Neutrophil (primary cell): ENCODE results near the gene RAB27B.
A peak's percentile ranks its signal among the peaks of the same experiment; 100 is the strongest.

Experiments
- H3K27ac ChIP-seq: fragments of 200-600 bp; sonication (generic); 2 replicates; pipeline ENCODE4 v1.5.1; 2016; ENCODE audit warnings: mild to moderate bottlenecking, moderate library complexity
- H3K27me3 ChIP-seq: fragments of 200-600 bp; sonication (generic); 2 replicates; pipeline ENCODE4 v1.6.0; 2016; ENCODE audit warnings: mild to moderate bottlenecking
- H3K36me3 ChIP-seq: fragments of 200-600 bp; sonication (generic); 2 replicates; pipeline ENCODE4 v1.5.1; 2017
- H3K4me1 ChIP-seq, 2 experiments: fragments of 200-600 bp in 1 of 2; sonication (generic) in 1 of 2; 1 replicate in 1 of 2; 2 replicates in 1 of 2; pipeline versions ENCODE4 v1.5.1 to v1.6.1; 2013 to 2016; ENCODE audit warnings: low read depth in 1 of 2, low read length in 1 of 2, mild to moderate bottlenecking in 1 of 2, moderate library complexity in 1 of 2; ENCODE audit not compliant: control insufficient read depth in 1 of 2, insufficient read depth in 1 of 2
- H3K4me3 ChIP-seq, 2 experiments: fragments of 200-600 bp in 1 of 2; sonication (generic) in 1 of 2; 1 replicate in 1 of 2; 2 replicates in 1 of 2; pipeline ENCODE4 v1.5.1; 2013 to 2016; ENCODE audit warnings: low read depth in 1 of 2, low read length in 1 of 2, mild to moderate bottlenecking in 1 of 2, moderate library complexity in 1 of 2
- H3K9me3 ChIP-seq: fragments of 200-600 bp; sonication (generic); 2 replicates; pipeline ENCODE4 v1.5.1; 2016
- CTCF ChIP-seq: fragments of 200-600 bp; sonication (generic); IDR thresholded peaks from 2 replicates; pipeline ENCODE4 v1.5.1; 2016; ENCODE audit warnings: antibody characterized with exemption

The RAB27B gene, protein sequence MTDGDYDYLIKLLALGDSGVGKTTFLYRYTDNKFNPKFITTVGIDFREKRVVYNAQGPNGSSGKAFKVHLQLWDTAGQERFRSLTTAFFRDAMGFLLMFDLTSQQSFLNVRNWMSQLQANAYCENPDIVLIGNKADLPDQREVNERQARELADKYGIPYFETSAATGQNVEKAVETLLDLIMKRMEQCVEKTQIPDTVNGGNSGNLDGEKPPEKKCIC

DNA sequence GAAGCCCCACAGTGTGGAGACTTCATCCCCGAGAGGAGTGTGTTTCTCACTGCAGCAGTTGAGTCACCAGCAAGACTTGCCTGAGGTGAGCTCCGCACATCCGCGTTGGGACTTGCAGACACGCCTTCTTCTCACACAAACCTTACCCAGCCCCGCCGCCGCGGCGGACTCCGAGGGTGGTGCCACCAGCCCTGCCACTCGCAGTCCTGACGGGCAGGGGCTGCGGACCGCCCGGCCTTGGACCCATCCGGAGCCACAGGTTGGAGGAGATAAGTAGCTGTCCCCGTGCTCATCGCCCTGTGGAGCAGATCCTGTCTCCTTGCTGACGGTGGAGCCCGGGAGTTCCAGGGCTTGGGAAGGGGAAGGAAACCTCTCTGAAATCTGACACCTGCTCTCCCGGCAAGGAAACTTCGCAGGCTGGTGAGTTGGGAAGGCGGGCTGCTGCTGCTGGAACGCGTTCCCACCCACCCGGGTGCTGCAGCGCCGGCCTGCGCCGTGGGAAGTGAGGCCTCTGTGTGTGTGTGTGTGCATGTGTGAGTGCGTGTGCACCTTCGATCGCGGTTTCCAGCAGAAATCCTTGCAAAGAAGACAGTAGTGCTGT is at the start of gene RAB27B:
RAB27B (plus strand) TSS at position 197 of the 601 bp plus-strand sequence. CDS start 49,109 bp downstream, outside the sequence.
- Histone ChIP-seq H3K36me3 (no peaks in the 10 kb centered on the region), H3K27me3 (peaks cover 35% of the 10 kb centered on the region), H3K4me1 (peaks cover 9 to 17% of the 10 kb centered on the region in 2 experiments), H3K4me3 (peak within 1 kb of the TSS; percentile 26 to 28), H3K9me3 (no peaks in the 10 kb centered on the region), H3K27ac (no peak within 1 kb of the TSS)
- no peak for TF ChIP-seq CTCF

DNA sequence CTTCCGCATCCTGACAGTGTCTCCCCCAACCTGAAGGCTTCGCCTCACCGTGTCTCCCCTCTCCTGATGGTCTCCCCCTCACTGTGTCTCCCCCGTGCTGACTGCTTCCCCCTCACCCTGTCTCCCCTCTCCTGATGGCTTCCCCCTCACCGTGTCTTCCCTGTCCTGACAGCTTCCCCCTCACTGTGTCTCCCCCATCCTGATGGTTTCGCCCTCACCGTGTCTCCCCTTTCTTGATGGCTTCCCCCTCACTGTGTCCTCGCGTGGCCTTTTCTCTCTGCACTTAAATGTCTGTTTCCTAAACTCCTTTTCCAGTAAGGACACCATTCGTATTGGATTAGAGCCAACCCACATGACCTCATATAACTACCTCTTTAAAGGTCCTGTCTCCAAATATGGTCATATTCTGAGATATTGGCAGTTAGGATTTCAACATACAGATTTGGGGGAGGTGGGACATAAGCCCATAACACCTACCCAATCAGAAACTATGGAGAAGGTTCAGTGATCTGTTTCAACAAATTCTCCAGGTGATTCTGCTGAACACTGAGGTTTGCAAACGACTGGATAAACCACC is 47.9 kb upstream of the RAB27B start:
- Histone ChIP-seq H3K4me3 (no peak overlapping the region), H3K27me3 (no peaks in the 10 kb centered on the region)
- no peak for TF ChIP-seq CTCF

DNA sequence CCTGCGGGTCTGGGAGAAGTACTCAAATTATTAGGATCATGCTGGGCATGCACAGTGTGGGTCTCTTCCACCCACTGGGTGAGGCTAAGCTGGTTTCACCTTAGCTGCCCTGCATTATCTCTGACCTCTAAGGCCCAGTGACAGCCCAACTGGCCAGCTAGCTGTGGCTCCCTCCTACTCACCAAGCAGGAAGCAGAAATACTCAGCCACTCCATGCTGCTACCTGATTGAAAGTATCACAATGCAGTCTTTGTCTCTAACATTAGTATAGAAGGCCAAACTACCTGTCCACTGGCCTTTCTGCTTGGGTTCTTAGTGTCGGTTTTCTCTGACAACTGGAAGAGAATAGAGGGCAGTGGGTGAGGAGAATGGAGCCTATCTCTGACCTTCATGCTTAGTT is 47.3 kb upstream of the RAB27B start:
- H3K27ac ChIP-seq: no peak overlapping the region
- no peaks in the 10 kb centered on the region for H3K4me1 ChIP-seq
- no peak overlapping the region for H3K4me3 ChIP-seq
- no peak for TF ChIP-seq CTCF
- no peaks in the 10 kb centered on the region for H3K27me3 ChIP-seq
- no peaks in the 10 kb centered on the region for H3K36me3 ChIP-seq
- no peaks in the 10 kb centered on the region for H3K9me3 ChIP-seq

More for the DNA sequence above, 47.9 kb upstream of the RAB27B start:
- Histone ChIP-seq H3K9me3 (no peaks in the 10 kb centered on the region), H3K4me1 (no peaks in the 10 kb centered on the region), H3K27ac (no peak overlapping the region), H3K36me3 (no peaks in the 10 kb centered on the region)

- Histone ChIP-seq H3K4me3 (no peak overlapping the region), H3K27me3 (no peaks in the 10 kb centered on the region), H3K4me1 (no peaks in the 10 kb centered on the region), H3K36me3 (no peaks in the 10 kb centered on the region), H3K27ac (no peak overlapping the region), H3K9me3 (no peaks in the 10 kb centered on the region)
- no peak for TF ChIP-seq CTCF
Measured at GRCh38 chr18:54783139-54783538, 45.1 kb upstream of the RAB27B start.

GRCh38 chr18:54786206-54786605 is 42.1 kb upstream of the RAB27B start:
- H3K4me1 ChIP-seq: no peaks in the 10 kb centered on the region
- no peak overlapping the region for H3K4me3 ChIP-seq
- H3K27ac ChIP-seq: no peak overlapping the region
- no peaks in the 10 kb centered on the region for H3K27me3 ChIP-seq
- no peaks in the 10 kb centered on the region for H3K36me3 ChIP-seq
- H3K9me3 ChIP-seq: no peaks in the 10 kb centered on the region
- TF ChIP-seq CTCF: no peak
